Sigmoid colon (tissue), 4 donors: ENCODE data around the gene C19orf44.

Source experiments
- POLR2AphosphoS5 ChIP-seq, 4 donors: sonication (generic); formaldehyde crosslinking; IDR thresholded peaks; one replicate each; pipeline ENCODE4 v1.6.1; 2017; ENCODE audit warnings: antibody characterized with exemption in 4 of 4
- TF ChIP-seq, protein P1 (sequence below), 4 experiments: fragments of 450-650 bp in 3 of 4; fragments of 200-600 bp in 1 of 4; IDR thresholded peaks; one replicate each; pipeline ENCODE4 v1.5.1; 2016 to 2019; ENCODE audit warnings: antibody characterized with exemption in 4 of 4, mild to moderate bottlenecking in 3 of 4, moderate library complexity in 2 of 4

DNA sequence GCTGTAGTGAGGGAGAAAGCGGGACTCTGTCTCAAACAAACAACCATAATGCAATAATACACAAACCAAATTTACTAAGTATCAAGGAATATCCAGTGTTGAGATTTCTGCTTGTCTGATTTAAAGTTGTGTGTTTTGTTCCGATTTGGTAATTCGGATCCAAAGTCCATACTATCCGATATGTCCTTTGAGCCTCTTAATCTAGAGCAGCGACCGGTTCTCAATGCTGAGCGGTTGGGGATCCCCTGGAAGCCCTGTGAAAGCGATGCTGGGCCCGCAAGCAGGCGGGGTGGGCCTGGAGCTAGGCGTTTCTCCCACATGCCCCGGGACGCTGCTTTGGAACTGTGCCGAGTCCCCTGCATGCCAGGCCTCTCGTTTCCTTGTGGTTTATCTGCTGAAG lies 20.2 kb downstream of the C19orf44 start:
- TF ChIP-seq POLR2AphosphoS5 (IDR thresholded peaks at IDR 0.05), result no peak
- TF ChIP-seq, protein P1, sequence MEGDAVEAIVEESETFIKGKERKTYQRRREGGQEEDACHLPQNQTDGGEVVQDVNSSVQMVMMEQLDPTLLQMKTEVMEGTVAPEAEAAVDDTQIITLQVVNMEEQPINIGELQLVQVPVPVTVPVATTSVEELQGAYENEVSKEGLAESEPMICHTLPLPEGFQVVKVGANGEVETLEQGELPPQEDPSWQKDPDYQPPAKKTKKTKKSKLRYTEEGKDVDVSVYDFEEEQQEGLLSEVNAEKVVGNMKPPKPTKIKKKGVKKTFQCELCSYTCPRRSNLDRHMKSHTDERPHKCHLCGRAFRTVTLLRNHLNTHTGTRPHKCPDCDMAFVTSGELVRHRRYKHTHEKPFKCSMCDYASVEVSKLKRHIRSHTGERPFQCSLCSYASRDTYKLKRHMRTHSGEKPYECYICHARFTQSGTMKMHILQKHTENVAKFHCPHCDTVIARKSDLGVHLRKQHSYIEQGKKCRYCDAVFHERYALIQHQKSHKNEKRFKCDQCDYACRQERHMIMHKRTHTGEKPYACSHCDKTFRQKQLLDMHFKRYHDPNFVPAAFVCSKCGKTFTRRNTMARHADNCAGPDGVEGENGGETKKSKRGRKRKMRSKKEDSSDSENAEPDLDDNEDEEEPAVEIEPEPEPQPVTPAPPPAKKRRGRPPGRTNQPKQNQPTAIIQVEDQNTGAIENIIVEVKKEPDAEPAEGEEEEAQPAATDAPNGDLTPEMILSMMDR (IDR thresholded peaks at IDR 0.05), result no peak
